ENCODE results near the gene VWA8. TPM values are rescaled to one million over a fixed set of nuclear protein-coding genes. Genes with fewer than 3 reads are reported as not detected.
A peak's percentile ranks its signal among the peaks of the same experiment; 100 is the strongest.

VWA8 gene
- total and polyA plus RNA-seq, 2 of the 13 experiments (the other 11 are each of a cell fraction or from before 2014, with no cell fraction given): 9.1 to 17.3 TPM

DNA sequence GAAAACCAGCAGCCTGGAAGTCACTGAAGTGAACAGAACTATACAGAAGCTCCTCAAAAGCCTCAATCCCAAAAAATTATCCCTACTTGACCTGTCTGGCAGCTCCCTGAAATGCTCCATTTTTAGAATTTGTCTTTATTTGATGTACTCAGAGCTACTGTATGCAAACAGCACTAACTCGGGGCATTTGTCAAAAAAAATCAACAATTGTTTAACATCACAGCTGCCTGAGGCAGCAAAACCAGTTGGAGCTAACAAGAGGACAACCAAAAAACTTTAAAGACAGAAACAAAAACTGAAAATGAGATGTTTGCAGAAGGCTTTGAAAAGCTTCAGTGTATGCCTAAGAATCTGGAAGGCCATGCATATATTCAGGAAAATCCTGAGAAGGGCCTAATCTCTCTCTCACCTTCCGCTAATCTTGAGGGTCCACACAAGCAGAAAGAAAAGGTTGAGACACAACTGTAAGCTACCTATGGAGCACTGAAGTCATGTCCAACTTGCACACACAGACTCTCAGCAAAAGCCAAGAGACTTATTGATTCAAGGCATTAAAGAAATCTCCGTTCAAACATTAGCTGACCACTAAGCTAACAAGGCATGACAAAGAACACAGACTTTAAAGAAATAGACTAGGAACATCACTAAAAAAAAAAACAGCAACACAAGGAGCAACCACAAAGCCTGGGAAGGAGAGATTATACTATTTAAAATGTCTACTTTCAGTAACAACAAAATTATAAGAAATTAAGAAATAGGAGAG, 16.1 kb downstream of the VWA8 start:
- Histone ChIP-seq H3K4me3 (replicated peaks in 1 of 3; ENCODE audit: insufficient read depth in 1 of 3, low read depth in 2 of 3, low read length in 3 of 3) (no peak overlapping the region), H3K4me1 (ENCODE audit: insufficient read depth, low read length) (peaks cover 20% of the 10 kb centered on the region), H3K36me3 (replicated peaks in 1 of 2; ENCODE audit: control insufficient read depth in 1 of 2, insufficient read depth in 2 of 2, low read length in 2 of 2) (peaks cover 0 to 16% of the 10 kb centered on the region in 2 experiments; a peak in 3 of 5 replicates), H3K9me3 (ENCODE audit: low read length) (no peaks in the 10 kb centered on the region), H2AFZ (ENCODE audit: low read length) (no peak overlapping the region), H3K27ac (ENCODE audit: extremely low read length, insufficient read depth, low read length) (peak overlapping the region; percentile 10), H3K27me3 (ENCODE audit: control insufficient read depth in 1 of 2, insufficient read depth in 2 of 2, low read length in 2 of 2) (no peaks in the 10 kb centered on the region; a peak in 1 of 5 replicates), H3K79me2 (ENCODE audit: insufficient read depth, low read length) (peaks cover 2% of the 10 kb centered on the region), H4K20me1 (ENCODE audit: insufficient read depth, low read length) (peaks cover 8% of the 10 kb centered on the region), H3K4me2 (ENCODE audit: low read depth, low read length) (peak overlapping the region; percentile 49), H3K9ac (ENCODE audit: insufficient read depth, low read depth, low read length) (no peak overlapping the region)
- 25% methylated on average over 3 of the region's 3 CpGs for WGBS (ENCODE audit: low lambda C conversion rate)
- ChIA-PET POLR2A (interaction anchor here (1.4 to 1.8 kb wide), 2 partner anchors 15 to 16 kb away, joined by 8 to 13 read pairs; partner anchors contain the start of gene VWA8), CTCF (ENCODE audit: low intra/inter-chr PET ratio, low total read pairs) (no interaction called here)
- in situ Hi-C loops (cut with HindIII; ENCODE audit: extremely low pct_ligation_motif_present, low pct_unique_long_range_greater_than_20kb) (no loop called here), intact Hi-C loops (cut with micrococcal nuclease; ENCODE audit: unreplicated experiment) (loop anchor here (1.0 kb wide), 1 partner anchor 11 kb away; no protein-coding TSS in a partner anchor)
- DNase-seq (ENCODE audit: low spot score) (peak; percentile 80), FAIRE-seq (peak; percentile 55), ATAC-seq (peak; percentile 87)
- no TSS peak for BruUV-seq (replicated peaks)
- TF ChIP-seq HNF4A (CRISPR knock-in tag; IDR thresholded peaks at IDR 0.05) (peak; percentile 29), EP300 (IDR thresholded peaks at IDR 0.05; ENCODE audit: low read depth in 2 of 2, low read length in 2 of 2) (peak in 1 of 2 experiments; percentile 71; a peak in 2 of 4 replicates), EP300 (CRISPR knock-in tag; IDR thresholded peaks at IDR 0.05; ENCODE audit: borderline replicate concordance) (no peak; the same call in 1 of the 2 replicates), FOXJ3 (CRISPR knock-in tag; IDR thresholded peaks at IDR 0.05; ENCODE audit: borderline replicate concordance) (peak; percentile 30; the same call in 1 of the 2 replicates), ZNF335 (CRISPR knock-in tag; IDR thresholded peaks at IDR 0.05) (no peak), HNRNPUL1 (IDR thresholded peaks at IDR 0.05; ENCODE audit: low read depth, low read length) (no peak), CBFB (CRISPR knock-in tag; IDR thresholded peaks at IDR 0.05) (peak; percentile 95), MEIS1 (CRISPR knock-in tag; IDR thresholded peaks at IDR 0.05; ENCODE audit: borderline replicate concordance) (no peak), DPF2 (CRISPR knock-in tag; IDR thresholded peaks at IDR 0.05; ENCODE audit: borderline replicate concordance, low read depth) (peak; percentile 46; the same call in 1 of the 2 replicates), ZNF552 (CRISPR knock-in tag; IDR thresholded peaks at IDR 0.05; ENCODE audit: borderline replicate concordance) (no peak), ZBTB7B (CRISPR knock-in tag; IDR thresholded peaks at IDR 0.05) (0 out of 2 replicates have a peak, but pooled peaks have one; percentile 14), SOX5 (CRISPR knock-in tag; IDR thresholded peaks at IDR 0.05; ENCODE audit: borderline replicate concordance) (peak; percentile 25; the same call in 1 of the 2 replicates), KAT8 (CRISPR knock-in tag; IDR thresholded peaks at IDR 0.05) (0 out of 2 replicates have a peak, but pooled peaks have one; percentile 15), FOXA3 (CRISPR knock-in tag; IDR thresholded peaks at IDR 0.05) (peak; percentile 71), SOX13 (IDR thresholded peaks at IDR 0.05) (no peak), SOX13 (CRISPR knock-in tag; conservative IDR thresholded peaks at IDR 0.05 in 1 of 2, IDR thresholded peaks at IDR 0.05 in 1 of 2) (peak in 1 of 2 experiments; percentile 83; a peak in 2 of 4 replicates), BCL6 (CRISPR knock-in tag; IDR thresholded peaks at IDR 0.05) (peak; percentile 66), TCF12 (IDR thresholded peaks at IDR 0.05) (no peak), TCF12 (CRISPR knock-in tag; IDR thresholded peaks at IDR 0.05) (no peak), THAP11 (CRISPR knock-in tag; IDR thresholded peaks at IDR 0.05) (0 out of 2 replicates have a peak, but pooled peaks have one; percentile 10), RARA (CRISPR knock-in tag; IDR thresholded peaks at IDR 0.05) (0 out of 2 replicates have a peak, but pooled peaks have one; percentile 11)
- TF ChIP-seq, protein P1, sequence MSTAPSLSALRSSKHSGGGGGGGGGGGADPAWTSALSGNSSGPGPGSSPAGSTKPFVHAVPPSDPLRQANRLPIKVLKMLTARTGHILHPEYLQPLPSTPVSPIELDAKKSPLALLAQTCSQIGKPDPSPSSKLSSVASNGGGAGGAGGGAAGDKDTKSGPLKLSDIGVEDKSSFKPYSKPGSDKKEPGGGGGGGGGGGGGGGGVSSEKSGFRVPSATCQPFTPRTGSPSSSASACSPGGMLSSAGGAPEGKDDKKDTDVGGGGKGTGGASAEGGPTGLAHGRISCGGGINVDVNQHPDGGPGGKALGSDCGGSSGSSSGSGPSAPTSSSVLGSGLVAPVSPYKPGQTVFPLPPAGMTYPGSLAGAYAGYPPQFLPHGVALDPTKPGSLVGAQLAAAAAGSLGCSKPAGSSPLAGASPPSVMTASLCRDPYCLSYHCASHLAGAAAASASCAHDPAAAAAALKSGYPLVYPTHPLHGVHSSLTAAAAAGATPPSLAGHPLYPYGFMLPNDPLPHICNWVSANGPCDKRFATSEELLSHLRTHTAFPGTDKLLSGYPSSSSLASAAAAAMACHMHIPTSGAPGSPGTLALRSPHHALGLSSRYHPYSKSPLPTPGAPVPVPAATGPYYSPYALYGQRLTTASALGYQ (CRISPR knock-in tag; IDR thresholded peaks at IDR 0.05): peak; percentile 71; the same call in 1 of the 2 replicates
